Measurements from ENCODE around the gene NTM.

Gene NTM

DNA sequence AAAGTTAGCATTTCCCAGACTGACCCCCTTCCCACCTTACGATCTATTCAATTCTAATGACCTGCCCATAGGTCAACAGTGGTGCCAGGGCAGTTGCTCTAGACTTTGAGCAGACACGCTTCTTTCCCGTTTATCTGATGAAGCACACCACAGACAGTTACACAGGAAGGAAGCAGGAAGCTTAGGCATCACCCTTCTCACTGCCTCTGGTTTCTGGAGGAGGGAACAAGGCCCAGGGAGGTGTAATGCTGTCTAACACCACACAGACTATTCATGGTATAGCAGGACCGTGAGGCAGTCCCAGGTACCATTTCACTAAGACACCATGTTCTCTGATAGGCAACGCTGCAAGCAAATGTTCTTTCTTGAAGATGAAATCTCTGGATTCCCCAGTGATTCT is 279.4 kb downstream of the NTM start:
- no peak overlapping the region for H3K27ac ChIP-seq (ENCODE audit: low read length, poor library complexity, severe bottlenecking)
- H3K4me2 ChIP-seq (ENCODE audit: low read length, poor library complexity, severe bottlenecking), result no peak overlapping the region
- no peak overlapping the region for H3K14ac ChIP-seq (ENCODE audit: low read length in 2 of 2)
- H3K23ac ChIP-seq (ENCODE audit: low read length in 2 of 2), result no peak overlapping the region
- H3K4ac ChIP-seq (ENCODE audit: low read depth in 1 of 2, low read length in 2 of 2), result no peak overlapping the region
- no peak overlapping the region for H3K18ac ChIP-seq (ENCODE audit: low read depth in 1 of 2, low read length in 2 of 2)
- no peak overlapping the region for H2BK5ac ChIP-seq (ENCODE audit: low read depth, low read length, poor library complexity, severe bottlenecking)
- no peak overlapping the region for H4K8ac ChIP-seq (ENCODE audit: low read length)
- no peak for DNase-seq
- peaks cover 0 to 13% of the 10 kb centered on the region in 2 experiments for H3K27me3 ChIP-seq (ENCODE audit: control insufficient read depth in 1 of 2, insufficient read depth in 1 of 2, low read length in 2 of 2)
- WGBS, result 55% methylated on average over 5 of the region's 5 CpGs
- H2AFZ ChIP-seq (ENCODE audit: low read depth, low read length), result no peak overlapping the region
- no peaks in the 10 kb centered on the region for H3K4me1 ChIP-seq (ENCODE audit: control insufficient read depth, insufficient read depth, low read depth, low read length)
- H3K36me3 ChIP-seq (ENCODE audit: control insufficient read depth in 1 of 2, insufficient read depth in 2 of 2, low read depth in 1 of 2, low read length in 2 of 2), result no peaks in the 10 kb centered on the region
- H3K9ac ChIP-seq (ENCODE audit: low read length), result no peak overlapping the region
- no peak overlapping the region for H2AK5ac ChIP-seq (ENCODE audit: low read length, severe bottlenecking)
- no peak overlapping the region for H4K91ac ChIP-seq (ENCODE audit: low read length)
- no peak overlapping the region for H2BK120ac ChIP-seq (ENCODE audit: low read depth, low read length)
- H2BK15ac ChIP-seq (ENCODE audit: low read depth, poor library complexity, severe bottlenecking), result no peak overlapping the region
- no peaks in the 10 kb centered on the region for H3K9me3 ChIP-seq (ENCODE audit: control insufficient read depth, low read length)
- H2BK12ac ChIP-seq (ENCODE audit: low read length in 2 of 2), result no peak overlapping the region
- H3K4me3 ChIP-seq (ENCODE audit: insufficient read depth in 1 of 2, low read depth in 1 of 2, low read length in 2 of 2), result no peak overlapping the region
- H3K79me1 ChIP-seq (replicated peaks; ENCODE audit: low read length, poor library complexity, severe bottlenecking), result no peaks in the 10 kb centered on the region

DNA sequence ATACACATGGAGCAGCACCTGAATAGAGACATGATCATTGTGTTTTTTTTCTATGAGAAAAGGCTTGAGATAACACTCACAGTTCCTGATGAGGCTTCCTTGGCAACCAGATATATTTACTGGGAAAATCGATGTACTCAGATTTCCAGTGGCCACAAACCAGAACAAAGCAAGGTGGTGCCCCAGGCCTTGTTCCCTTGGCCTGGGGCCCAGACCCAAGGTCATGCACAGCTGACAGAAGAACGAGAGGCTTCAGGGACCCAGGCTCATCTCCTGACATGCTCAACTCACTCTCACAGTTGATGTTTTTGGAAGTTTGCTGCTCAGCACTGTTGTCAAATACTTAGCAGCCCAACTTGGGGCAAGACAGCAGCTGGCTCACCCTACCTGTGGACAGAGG is 281.8 kb downstream of the NTM start:
- Histone ChIP-seq H3K9me3 (ENCODE audit: control insufficient read depth, low read length) (no peaks in the 10 kb centered on the region), H2BK12ac (ENCODE audit: low read length in 2 of 2) (no peak overlapping the region), H3K9ac (ENCODE audit: low read length) (no peak overlapping the region), H3K4me1 (ENCODE audit: control insufficient read depth, insufficient read depth, low read depth, low read length) (no peaks in the 10 kb centered on the region), H3K14ac (ENCODE audit: low read length in 2 of 2) (no peak overlapping the region), H2BK120ac (ENCODE audit: low read depth, low read length) (no peak overlapping the region), H3K4me3 (ENCODE audit: insufficient read depth in 1 of 2, low read depth in 1 of 2, low read length in 2 of 2) (no peak overlapping the region), H2BK5ac (ENCODE audit: low read depth, low read length, poor library complexity, severe bottlenecking) (no peak overlapping the region), H2AFZ (ENCODE audit: low read depth, low read length) (no peak overlapping the region), H4K8ac (ENCODE audit: low read length) (no peak overlapping the region), H3K36me3 (ENCODE audit: control insufficient read depth in 1 of 2, insufficient read depth in 2 of 2, low read depth in 1 of 2, low read length in 2 of 2) (no peaks in the 10 kb centered on the region), H3K23ac (ENCODE audit: low read length in 2 of 2) (no peak overlapping the region), H2AK5ac (ENCODE audit: low read length, severe bottlenecking) (no peak overlapping the region), H3K18ac (ENCODE audit: low read depth in 1 of 2, low read length in 2 of 2) (no peak overlapping the region), H2BK15ac (ENCODE audit: low read depth, poor library complexity, severe bottlenecking) (no peak overlapping the region), H3K79me1 (replicated peaks; ENCODE audit: low read length, poor library complexity, severe bottlenecking) (no peaks in the 10 kb centered on the region), H3K27me3 (ENCODE audit: control insufficient read depth in 1 of 2, insufficient read depth in 1 of 2, low read length in 2 of 2) (peaks cover 4 to 33% of the 10 kb centered on the region in 2 experiments), H3K4ac (ENCODE audit: low read depth in 1 of 2, low read length in 2 of 2) (no peak overlapping the region), H3K27ac (ENCODE audit: low read length, poor library complexity, severe bottlenecking) (no peak overlapping the region), H4K91ac (ENCODE audit: low read length) (no peak overlapping the region), H3K4me2 (ENCODE audit: low read length, poor library complexity, severe bottlenecking) (no peak overlapping the region)
- DNase-seq, result no peak
- 72% methylated on average over 2 of the region's 2 CpGs for WGBS

DNA sequence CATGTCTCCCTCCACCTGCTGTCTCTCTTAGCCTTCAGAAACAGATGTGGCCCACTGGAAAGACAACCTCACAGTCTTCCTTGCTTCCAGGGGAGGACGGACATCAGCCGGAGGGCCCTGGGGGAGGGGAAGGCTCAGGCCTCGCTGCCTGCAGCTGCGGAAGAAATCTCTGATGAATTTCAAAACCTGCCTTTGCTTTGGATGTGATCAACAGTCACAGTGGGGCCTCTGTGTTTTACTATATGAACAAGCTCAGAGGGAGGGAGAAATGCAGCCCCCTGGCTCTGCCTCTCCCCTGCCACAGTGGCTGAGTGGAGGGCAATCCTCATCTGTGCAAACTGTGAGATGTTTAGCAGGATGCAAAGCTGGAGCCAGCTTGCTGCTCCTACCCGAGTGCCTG is 282.8 kb downstream of the NTM start:
- Histone ChIP-seq H3K9ac (ENCODE audit: low read length) (no peak overlapping the region), H3K27me3 (ENCODE audit: control insufficient read depth in 1 of 2, insufficient read depth in 1 of 2, low read length in 2 of 2) (peaks cover 4 to 36% of the 10 kb centered on the region in 2 experiments), H2BK5ac (ENCODE audit: low read depth, low read length, poor library complexity, severe bottlenecking) (no peak overlapping the region), H2BK120ac (ENCODE audit: low read depth, low read length) (no peak overlapping the region), H3K18ac (ENCODE audit: low read depth in 1 of 2, low read length in 2 of 2) (no peak overlapping the region), H3K14ac (ENCODE audit: low read length in 2 of 2) (no peak overlapping the region), H3K4ac (ENCODE audit: low read depth in 1 of 2, low read length in 2 of 2) (no peak overlapping the region), H3K36me3 (ENCODE audit: control insufficient read depth in 1 of 2, insufficient read depth in 2 of 2, low read depth in 1 of 2, low read length in 2 of 2) (no peaks in the 10 kb centered on the region), H3K9me3 (ENCODE audit: control insufficient read depth, low read length) (no peaks in the 10 kb centered on the region), H2AK5ac (ENCODE audit: low read length, severe bottlenecking) (no peak overlapping the region), H3K4me2 (ENCODE audit: low read length, poor library complexity, severe bottlenecking) (no peak overlapping the region), H2AFZ (ENCODE audit: low read depth, low read length) (no peak overlapping the region), H3K23ac (ENCODE audit: low read length in 2 of 2) (no peak overlapping the region), H2BK12ac (ENCODE audit: low read length in 2 of 2) (no peak overlapping the region), H3K4me3 (ENCODE audit: insufficient read depth in 1 of 2, low read depth in 1 of 2, low read length in 2 of 2) (no peak overlapping the region), H2BK15ac (ENCODE audit: low read depth, poor library complexity, severe bottlenecking) (no peak overlapping the region), H3K79me1 (replicated peaks; ENCODE audit: low read length, poor library complexity, severe bottlenecking) (no peaks in the 10 kb centered on the region), H4K8ac (ENCODE audit: low read length) (no peak overlapping the region), H3K4me1 (ENCODE audit: control insufficient read depth, insufficient read depth, low read depth, low read length) (no peaks in the 10 kb centered on the region), H4K91ac (ENCODE audit: low read length) (no peak overlapping the region), H3K27ac (ENCODE audit: low read length, poor library complexity, severe bottlenecking) (no peak overlapping the region)
- WGBS, result 52% methylated on average over 5 of the region's 5 CpGs
- DNase-seq, result no peak

DNA sequence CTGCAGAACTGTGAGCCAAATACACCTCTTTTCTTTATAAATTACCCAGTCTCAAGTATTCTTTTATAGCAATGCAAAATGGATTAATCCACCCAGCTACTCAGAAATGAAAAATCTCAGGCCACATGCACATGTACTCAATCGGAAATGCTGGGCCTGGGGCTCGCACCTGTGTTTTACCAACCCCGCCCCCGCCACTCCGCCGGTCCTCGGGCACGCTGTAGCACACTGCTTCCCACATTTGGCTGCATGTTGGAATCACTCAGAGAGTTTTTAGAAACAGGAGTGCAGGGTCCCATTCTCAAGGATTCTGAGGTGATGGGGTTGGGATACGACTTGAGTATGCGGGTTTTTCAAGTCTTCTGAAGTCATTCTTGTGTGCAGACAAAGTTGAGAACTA is 284.4 kb downstream of the NTM start:
- Histone ChIP-seq H3K4me3 (ENCODE audit: insufficient read depth in 1 of 2, low read depth in 1 of 2, low read length in 2 of 2) (no peak overlapping the region), H4K8ac (ENCODE audit: low read length) (no peak overlapping the region), H3K9me3 (ENCODE audit: control insufficient read depth, low read length) (no peaks in the 10 kb centered on the region), H3K27ac (ENCODE audit: low read length, poor library complexity, severe bottlenecking) (no peak overlapping the region), H3K79me1 (replicated peaks; ENCODE audit: low read length, poor library complexity, severe bottlenecking) (no peaks in the 10 kb centered on the region), H3K4ac (ENCODE audit: low read depth in 1 of 2, low read length in 2 of 2) (no peak overlapping the region), H3K18ac (ENCODE audit: low read depth in 1 of 2, low read length in 2 of 2) (no peak overlapping the region), H3K4me2 (ENCODE audit: low read length, poor library complexity, severe bottlenecking) (no peak overlapping the region), H4K91ac (ENCODE audit: low read length) (no peak overlapping the region), H3K36me3 (ENCODE audit: control insufficient read depth in 1 of 2, insufficient read depth in 2 of 2, low read depth in 1 of 2, low read length in 2 of 2) (no peaks in the 10 kb centered on the region), H2BK15ac (ENCODE audit: low read depth, poor library complexity, severe bottlenecking) (no peak overlapping the region), H2BK120ac (ENCODE audit: low read depth, low read length) (no peak overlapping the region), H2BK5ac (ENCODE audit: low read depth, low read length, poor library complexity, severe bottlenecking) (no peak overlapping the region), H3K4me1 (ENCODE audit: control insufficient read depth, insufficient read depth, low read depth, low read length) (no peaks in the 10 kb centered on the region), H2AFZ (ENCODE audit: low read depth, low read length) (no peak overlapping the region), H3K27me3 (ENCODE audit: control insufficient read depth in 1 of 2, insufficient read depth in 1 of 2, low read length in 2 of 2) (peaks cover 8 to 41% of the 10 kb centered on the region in 2 experiments), H3K14ac (ENCODE audit: low read length in 2 of 2) (no peak overlapping the region), H2BK12ac (ENCODE audit: low read length in 2 of 2) (no peak overlapping the region), H3K23ac (ENCODE audit: low read length in 2 of 2) (no peak overlapping the region), H3K9ac (ENCODE audit: low read length) (no peak overlapping the region), H2AK5ac (ENCODE audit: low read length, severe bottlenecking) (no peak overlapping the region)
- DNase-seq, result no peak
- 93% methylated on average over 10 of the region's 10 CpGs for WGBS

All from mesenchymal stem cell (in vitro differentiated cells and primary cell).